GM19455 (cell line): ENCODE results near the gene AGPAT1.
"Not testable (repeated sequence)": the region's sequence is repeated elsewhere in the genome, so short reads cannot be mapped to it uniquely, and the experiment has no call there.

ENCODE experiments used
- ATAC-seq: cut with Tn5 transposase; IDR thresholded peaks from one replicate; pipeline ENCODE4 v1.9.1; 2021; ENCODE audit not compliant: unreplicated experiment

Gene AGPAT1, protein sequence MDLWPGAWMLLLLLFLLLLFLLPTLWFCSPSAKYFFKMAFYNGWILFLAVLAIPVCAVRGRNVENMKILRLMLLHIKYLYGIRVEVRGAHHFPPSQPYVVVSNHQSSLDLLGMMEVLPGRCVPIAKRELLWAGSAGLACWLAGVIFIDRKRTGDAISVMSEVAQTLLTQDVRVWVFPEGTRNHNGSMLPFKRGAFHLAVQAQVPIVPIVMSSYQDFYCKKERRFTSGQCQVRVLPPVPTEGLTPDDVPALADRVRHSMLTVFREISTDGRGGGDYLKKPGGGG

DNA sequence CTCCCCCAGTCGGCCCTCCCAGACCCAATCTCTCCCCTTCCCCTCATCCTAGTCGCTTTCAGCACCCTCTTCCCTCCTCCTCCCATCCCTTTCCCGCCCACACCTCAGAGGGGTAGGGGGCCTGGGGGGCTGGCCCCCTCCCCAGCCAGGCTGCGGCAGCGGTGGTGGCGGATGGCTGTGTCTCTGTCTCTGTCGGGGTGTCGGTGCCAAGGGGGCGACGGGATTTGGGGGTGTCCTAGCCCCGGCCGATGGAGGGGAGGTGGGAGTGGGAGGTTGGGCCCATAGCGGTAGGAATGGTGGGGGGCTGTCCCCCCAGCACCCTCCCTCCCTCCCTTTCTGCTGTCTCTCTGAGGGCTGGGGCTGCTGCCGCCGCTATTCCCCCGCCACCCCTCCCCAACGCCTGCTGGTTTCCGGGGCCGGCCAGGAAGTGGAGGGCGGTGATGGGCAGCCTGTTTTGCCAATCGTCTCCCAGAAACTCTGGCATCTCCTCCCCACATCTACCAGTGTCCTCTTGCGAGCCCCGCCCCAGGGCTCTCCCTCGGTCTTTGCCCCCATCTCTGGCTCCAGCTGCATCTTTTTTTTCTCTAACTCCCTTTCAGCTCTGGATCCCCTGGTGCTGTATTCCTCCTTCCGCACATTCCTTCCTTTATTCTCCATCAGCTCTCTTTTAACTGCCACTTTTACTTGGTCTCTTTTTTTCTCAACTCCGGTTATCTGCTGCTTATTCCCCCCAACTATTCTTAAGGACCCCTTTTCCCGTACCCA lies at the start of gene AGPAT1:
AGPAT1 (minus strand) TSS at position 374 of the 765 bp plus-strand sequence. CDS start 4,588 bp downstream, outside the sequence.
- peak; percentile 45 for ATAC-seq

DNA sequence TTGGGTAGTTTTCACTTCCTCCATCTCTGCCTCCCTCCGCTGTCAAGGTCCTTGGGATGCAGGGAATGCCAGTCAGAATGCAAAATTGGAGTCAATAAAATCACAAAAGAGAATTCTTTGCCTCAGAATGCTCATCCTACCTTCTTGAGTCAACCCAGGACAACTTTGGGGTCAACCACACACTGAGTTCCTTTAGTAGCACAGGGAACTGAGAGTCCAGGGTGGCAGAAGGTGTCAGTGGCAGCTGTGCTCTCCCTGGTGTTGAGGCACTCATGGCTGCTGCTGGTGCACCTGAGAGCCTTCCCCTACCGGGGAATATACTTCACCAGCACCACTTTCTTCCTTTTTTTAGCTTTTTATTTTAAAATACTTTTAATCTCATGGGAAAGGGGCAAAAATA lies 48.8 kb upstream of the AGPAT1 start:
- ATAC-seq: no peak

GRCh38 chr6:32223258-32224235 lies 47.7 kb upstream of the AGPAT1 start, which contains the start of gene NOTCH4:
TSS of gene NOTCH4 (minus strand) at chr6:32224067. CDS start at chr6:32223928, 139 bp downstream.
- ATAC-seq: no peak

- ATAC-seq: no peak
Measured at GRCh38 chr6:32222333-32223230, 46.7 kb upstream of the AGPAT1 start.

- no peak for ATAC-seq
Measured at GRCh38 chr6:32220021-32220420, 44.1 kb upstream of the AGPAT1 start.

GRCh38 chr6:32218167-32218566 lies 42.3 kb upstream of the AGPAT1 start:
- no peak for ATAC-seq

DNA sequence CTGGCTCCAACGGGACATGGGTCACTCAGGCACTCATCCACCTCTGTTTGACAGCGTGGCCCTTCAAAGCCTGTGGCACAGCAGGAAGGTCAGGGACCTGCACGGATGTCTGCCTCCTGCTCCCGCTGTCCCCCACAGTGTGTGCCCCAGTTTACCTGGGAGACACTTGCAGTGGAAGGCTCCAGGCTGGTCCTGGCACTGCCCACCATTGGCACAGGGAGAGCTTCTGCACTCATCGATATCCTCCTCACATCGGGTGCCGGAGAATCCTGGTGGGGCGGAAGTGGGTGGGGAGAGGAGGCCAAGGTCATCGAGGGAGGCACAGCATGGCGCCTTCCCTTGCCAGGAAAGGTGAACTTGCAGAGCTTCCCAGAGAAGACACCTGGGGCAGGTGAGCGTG lies 41.1 kb upstream of the AGPAT1 start:
- no peak for ATAC-seq

DNA sequence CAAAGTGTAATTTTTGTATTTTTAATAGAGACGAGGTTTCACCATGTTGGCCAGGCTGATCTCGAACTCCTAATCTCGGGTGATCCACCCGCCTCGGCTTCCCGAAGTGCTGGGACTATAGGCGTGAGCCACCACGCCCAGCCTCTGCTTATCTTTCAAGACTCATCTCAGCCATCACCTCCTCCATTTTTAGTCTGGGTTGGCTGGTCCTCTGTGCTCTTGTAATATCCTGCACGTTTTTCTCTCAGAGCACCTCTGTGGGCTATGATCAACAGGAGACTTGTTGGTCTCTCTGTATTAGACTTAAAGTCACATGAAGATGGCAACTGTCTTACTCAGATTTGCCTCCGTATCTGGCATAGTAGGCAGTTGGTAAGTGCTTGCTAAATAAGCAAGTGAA lies 40.4 kb upstream of the AGPAT1 start:
- ATAC-seq: no peak

GRCh38 chr6:32215617-32216016 lies 39.7 kb upstream of the AGPAT1 start:
- ATAC-seq: no peak

DNA sequence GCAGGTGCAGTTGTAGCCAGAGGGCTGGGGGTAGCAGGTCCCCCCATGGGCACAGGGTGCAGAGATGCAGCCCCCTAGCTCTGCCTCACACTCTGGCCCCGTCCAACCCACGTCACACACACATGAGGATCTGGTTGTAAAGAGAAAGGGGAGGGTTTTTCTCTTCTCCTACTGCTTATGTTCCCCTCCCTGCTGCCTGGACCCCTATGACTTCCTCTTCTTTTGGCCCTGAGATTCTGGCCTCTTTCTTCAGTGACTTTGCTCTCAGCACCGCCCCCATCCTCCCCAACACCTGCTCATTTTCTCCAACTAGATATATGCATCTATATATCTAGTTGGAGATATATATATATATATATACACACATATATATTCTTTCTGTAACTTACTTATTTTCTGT lies 38.2 kb upstream of the AGPAT1 start:
- no peak for ATAC-seq

DNA sequence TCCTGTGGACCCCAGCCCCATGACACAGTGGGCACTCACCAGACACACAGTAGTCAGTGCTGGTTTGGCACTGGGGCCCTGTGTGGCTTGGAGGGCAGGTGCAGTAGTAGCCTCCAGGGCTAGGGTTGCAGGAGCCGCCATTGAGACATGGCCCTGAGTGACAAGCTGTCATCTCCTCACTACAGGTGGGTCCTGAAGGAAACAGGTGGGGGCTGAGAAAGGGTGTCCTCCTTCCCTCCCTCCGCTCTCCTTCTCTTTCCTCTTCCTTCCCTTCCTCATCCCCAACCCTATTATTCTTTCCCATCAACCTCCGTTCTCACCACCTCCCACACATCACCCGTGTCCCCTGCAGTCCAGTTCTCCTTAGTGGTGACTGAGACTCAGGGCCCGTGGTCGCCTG lies 37.8 kb upstream of the AGPAT1 start:
- ATAC-seq: no peak

- no peak for ATAC-seq
Measured at GRCh38 chr6:32212076-32212760, 36.3 kb upstream of the AGPAT1 start.

- ATAC-seq: not testable (repeated sequence)
Measured at GRCh38 chr6:32211432-32211831, 35.5 kb upstream of the AGPAT1 start.

GRCh38 chr6:32210191-32210601 lies 34.3 kb upstream of the AGPAT1 start:
- ATAC-seq: no peak

DNA sequence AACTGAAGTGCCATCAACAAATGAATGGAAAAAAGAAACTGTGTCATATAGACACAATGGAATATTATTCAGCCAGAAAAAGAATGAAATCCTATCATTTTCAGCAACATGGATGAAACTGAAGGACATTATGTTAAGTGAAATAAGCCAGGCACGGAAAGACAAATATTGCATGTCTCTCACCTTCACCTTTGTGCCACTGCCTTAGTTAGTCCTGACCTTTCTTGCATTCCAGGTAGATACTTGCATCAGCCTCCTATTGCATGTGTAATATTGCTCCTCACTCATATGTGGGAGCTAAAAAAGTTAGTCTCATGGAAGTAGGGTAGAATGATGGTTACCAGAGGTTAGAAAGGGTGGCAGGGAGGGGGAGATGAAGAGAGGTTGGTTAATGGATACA lies 33.1 kb upstream of the AGPAT1 start:
- ATAC-seq: no peak

GRCh38 chr6:32204268-32204715 lies 28.4 kb upstream of the AGPAT1 start:
- no peak for ATAC-seq

GRCh38 chr6:32203426-32204267 lies 27.8 kb upstream of the AGPAT1 start:
- ATAC-seq: no peak

GRCh38 chr6:32202186-32202585 lies 26.3 kb upstream of the AGPAT1 start:
- no peak for ATAC-seq
